ENCODE results near the gene SMDT1.

The SMDT1 gene

GRCh38 chr22:42052765-42053164 is 26.7 kb upstream of the SMDT1 start:
- Histone ChIP-seq H3K4me3 (no peak overlapping the region), H3K27ac (no peak overlapping the region)
- TF ChIP-seq, protein P1, sequence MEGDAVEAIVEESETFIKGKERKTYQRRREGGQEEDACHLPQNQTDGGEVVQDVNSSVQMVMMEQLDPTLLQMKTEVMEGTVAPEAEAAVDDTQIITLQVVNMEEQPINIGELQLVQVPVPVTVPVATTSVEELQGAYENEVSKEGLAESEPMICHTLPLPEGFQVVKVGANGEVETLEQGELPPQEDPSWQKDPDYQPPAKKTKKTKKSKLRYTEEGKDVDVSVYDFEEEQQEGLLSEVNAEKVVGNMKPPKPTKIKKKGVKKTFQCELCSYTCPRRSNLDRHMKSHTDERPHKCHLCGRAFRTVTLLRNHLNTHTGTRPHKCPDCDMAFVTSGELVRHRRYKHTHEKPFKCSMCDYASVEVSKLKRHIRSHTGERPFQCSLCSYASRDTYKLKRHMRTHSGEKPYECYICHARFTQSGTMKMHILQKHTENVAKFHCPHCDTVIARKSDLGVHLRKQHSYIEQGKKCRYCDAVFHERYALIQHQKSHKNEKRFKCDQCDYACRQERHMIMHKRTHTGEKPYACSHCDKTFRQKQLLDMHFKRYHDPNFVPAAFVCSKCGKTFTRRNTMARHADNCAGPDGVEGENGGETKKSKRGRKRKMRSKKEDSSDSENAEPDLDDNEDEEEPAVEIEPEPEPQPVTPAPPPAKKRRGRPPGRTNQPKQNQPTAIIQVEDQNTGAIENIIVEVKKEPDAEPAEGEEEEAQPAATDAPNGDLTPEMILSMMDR (IDR thresholded peaks at IDR 0.05) = no peak
- DNase-seq (ENCODE audit: low spot score) = no peak

GRCh38 chr22:42056757-42057511 is 22.6 kb upstream of the SMDT1 start:
- Histone ChIP-seq H3K27ac (no peak overlapping the region), H3K4me3 (no peak overlapping the region)
- TF ChIP-seq, protein P1 (IDR thresholded peaks at IDR 0.05) = no peak
- DNase-seq (ENCODE audit: low spot score) = no peak

DNA sequence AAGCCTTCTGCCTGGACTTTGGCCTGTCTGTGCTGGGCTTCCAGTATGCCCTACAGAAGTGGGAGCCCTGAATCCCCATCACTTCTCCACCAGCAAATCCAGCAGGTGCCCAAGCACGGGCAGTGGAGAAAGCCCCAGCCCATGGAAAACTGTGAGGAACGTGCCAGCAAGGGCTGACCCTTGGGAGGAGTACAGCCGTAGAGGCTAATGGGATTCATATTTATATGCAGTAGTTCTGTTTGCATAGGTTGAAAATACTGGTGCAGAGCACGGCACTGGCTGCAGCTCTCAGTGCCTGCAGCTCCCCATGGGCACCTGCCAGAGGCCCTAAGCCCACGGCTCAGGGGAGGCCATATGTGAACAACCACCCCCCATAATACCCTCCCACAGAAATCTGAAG is 19.0 kb upstream of the SMDT1 start:
- TF ChIP-seq, protein P1 (IDR thresholded peaks at IDR 0.05) = no peak
- Histone ChIP-seq H3K27ac (no peak overlapping the region), H3K4me3 (no peak overlapping the region)
- DNase-seq (ENCODE audit: low spot score) = no peak

DNA sequence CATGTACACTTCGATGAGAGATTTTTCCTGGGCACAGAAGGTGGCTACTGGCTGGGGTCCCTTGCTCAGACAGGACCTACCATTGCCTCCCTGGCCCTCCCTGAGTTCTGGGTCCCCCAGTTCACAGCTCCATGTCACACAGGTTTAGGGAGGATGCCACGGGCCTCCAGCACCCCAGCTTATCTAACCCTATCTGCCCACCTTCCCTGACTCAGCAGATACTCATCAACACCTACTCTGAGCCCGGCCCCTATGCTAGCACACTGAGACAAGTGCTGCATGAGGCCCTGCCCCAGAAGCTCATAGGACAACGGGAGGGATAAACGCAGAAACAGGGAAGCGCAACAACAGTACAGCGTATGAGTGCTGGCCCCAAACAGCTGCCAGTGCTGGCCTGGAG is 18.5 kb upstream of the SMDT1 start:
- TF ChIP-seq, protein P1 (IDR thresholded peaks at IDR 0.05) = no peak
- no peak overlapping the region for H3K27ac ChIP-seq
- DNase-seq (ENCODE audit: low spot score) = no peak
- H3K4me3 ChIP-seq = no peak overlapping the region

GRCh38 chr22:42062506-42063170 is 16.9 kb upstream of the SMDT1 start:
- TF ChIP-seq, protein P1 (IDR thresholded peaks at IDR 0.05) = no peak
- no peak overlapping the region for H3K27ac ChIP-seq
- H3K4me3 ChIP-seq = no peak overlapping the region
- DNase-seq (ENCODE audit: low spot score) = no peak

DNA sequence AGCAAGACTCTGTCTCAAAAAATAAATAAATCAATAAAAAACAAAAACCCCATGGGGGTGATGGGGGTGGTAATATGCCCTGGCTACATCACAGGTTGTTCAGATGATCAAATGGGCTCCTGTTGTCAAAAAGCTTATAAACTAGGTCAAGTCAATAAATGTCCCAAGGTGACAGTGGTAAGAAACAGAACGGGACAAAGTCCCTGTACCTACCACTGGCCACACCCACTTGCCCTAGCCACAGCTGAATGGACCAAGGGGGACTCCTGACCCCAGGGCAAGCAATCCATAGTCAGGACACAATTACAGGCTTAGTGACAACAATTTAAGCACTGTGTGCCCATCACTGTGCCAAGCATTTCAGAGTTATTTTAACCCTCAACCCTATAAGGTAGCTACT is 14.9 kb upstream of the SMDT1 start:
- no peak overlapping the region for H3K4me3 ChIP-seq
- no peak for DNase-seq (ENCODE audit: low spot score)
- TF ChIP-seq, protein P1 (IDR thresholded peaks at IDR 0.05) = no peak
- no peak overlapping the region for H3K27ac ChIP-seq
